ENCODE measurements around the gene SPTLC3.

The SPTLC3 gene

DNA sequence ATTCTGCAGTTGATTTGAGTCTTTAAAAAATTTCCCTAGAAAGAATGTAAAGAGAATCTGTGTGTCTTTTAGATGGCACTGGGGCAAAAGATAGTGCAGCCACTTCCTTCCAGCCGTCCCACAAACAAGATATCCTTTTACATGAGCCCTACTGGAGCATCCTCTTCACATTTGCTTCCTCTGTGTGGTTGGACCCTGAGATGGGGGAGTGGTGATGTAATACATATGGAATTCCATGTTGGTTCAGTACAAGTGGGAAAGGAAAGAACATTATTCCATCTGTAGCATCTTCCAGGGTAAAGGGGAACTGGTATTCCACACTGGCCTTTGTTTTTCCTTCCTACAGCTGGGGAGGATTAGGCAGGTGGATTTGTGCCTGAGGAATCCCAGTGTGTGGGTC, 133.4 kb downstream of the SPTLC3 start:
- no peak for DNase-seq

DNA sequence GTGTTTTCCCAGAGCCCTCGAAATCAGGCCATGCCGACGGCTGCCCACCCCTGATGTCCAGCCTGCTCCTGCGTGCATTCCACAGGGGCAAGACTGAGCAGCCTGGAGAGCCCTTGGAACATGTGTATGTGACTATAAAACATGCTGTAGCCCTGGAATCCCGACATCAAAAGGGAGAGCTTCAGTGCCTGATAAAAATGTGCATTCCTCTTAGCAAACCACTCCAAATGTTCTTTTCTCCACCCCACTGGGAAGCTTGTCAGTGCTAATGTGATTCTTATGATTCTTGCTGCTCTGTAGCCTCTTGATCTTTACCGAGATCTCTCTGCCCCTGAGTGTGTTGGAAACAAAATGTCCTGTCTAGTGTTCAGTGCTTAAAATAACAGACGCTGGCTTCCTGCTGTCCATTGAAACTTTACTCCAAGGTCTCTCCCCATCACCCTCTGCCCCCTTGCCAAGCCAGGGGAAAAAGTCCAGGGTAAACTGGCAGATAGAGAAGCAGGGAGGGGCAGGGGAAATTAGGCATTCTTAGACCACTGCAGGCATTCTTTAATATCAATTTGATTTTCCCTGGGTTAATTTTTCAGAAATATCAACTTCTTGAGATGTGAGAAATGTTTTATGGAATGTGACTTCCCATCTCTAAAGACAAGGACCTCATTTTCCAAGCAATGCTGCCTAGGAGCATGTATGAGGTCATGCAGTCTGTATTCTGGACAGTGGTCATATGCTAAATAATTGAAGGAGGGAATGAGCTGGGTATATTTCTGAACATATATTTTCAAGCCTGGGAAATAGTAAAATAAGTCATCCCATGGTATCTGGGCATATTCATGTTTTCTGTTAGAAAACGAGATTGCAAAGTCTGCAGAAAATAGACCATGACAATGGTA, 138.5 kb downstream of the SPTLC3 start:
- no peak for DNase-seq

DNA sequence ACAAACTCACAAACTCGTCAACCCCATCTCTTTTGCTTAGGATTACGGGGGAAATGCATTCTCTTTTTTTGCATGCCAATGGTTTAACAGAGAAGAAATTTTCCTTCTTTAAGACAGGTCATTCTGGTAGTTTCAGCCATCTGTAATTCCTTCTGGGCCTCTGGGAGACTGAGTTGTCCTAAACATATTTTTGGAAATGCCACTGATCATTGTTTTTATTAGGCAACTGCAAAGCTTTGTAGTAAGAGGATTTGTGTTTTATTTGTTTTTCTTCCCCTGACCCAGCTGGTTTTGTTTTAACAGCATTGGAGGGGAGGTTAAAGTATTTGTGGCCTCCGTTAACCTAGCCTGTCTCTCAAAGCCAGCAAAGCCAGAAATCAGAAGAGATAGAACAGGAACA, 139.2 kb downstream of the SPTLC3 start:
- DNase-seq: no peak

DNA sequence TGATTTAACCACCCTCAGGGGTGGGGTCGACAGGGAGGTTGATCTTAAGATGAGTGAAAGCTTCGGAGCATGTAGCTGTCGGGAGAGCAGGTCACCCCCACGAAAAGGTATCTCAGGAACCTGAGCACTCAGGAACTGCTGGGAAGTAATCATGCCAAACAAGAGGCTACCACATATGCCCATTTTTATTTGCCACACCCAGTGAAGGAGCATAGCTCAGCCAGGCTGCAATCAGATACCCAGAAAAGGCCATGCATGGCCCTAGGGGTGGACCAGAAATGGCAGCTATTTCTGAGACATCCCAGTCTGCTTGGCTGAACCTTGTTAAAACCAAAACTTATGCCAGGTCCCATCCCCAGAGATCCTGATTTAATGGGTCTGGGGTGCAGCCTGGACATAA, 139.6 kb downstream of the SPTLC3 start:
- no peak for DNase-seq

DNA sequence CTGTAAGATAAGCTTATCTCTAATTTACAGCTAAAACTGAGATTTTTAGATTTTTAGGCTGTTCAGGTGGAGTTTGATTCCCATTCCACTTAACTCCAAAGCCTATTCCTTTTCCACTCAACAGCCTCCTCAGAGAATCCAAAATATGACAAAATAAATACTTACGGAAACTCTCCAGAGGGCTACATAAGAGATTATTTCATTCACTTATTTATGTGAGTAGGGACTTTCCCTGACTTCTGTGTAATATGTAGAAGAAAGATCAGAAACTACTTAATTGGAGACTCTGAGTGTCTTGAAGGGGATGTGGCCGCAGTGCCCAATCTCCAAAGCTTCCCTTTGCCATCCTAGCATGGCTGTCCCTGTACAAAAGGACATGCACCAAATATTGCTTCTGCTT, 140.2 kb downstream of the SPTLC3 start:
- DNase-seq: no peak

GRCh38 chr20:13149371-13150105, 140.8 kb downstream of the SPTLC3 start:
- DNase-seq: no peak

- no peak for DNase-seq
These were observed 149.6 kb downstream of the SPTLC3 start for GRCh38 chr20:13158369-13158768.

GRCh38 chr20:13159889-13160288, 151.1 kb downstream of the SPTLC3 start:
- no peak for DNase-seq

DNA sequence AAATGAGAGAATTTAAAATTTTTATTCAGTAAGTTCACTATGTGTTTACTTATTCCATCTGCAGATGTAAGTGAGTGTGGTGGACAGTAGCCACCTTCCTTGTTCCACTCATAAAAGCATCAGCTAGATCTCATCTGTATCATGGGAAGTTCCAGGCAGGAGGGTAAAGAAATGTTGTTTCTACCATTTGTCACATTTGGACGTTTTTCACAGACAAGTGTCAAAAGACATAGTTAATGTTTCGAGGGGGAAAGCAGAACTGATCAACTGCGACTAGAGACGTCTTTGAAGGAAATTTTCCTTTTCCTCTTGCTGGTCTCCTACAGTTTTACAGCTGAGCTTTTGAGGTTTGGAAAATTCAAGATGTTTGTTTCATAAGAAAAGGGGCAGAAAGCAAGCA, 156.4 kb downstream of the SPTLC3 start:
- no peak for DNase-seq

GRCh38 chr20:13166011-13166410, 157.2 kb downstream of the SPTLC3 start:
- no peak for DNase-seq

GRCh38 chr20:13166437-13166836, 157.7 kb downstream of the SPTLC3 start:
- no peak for DNase-seq

DNA sequence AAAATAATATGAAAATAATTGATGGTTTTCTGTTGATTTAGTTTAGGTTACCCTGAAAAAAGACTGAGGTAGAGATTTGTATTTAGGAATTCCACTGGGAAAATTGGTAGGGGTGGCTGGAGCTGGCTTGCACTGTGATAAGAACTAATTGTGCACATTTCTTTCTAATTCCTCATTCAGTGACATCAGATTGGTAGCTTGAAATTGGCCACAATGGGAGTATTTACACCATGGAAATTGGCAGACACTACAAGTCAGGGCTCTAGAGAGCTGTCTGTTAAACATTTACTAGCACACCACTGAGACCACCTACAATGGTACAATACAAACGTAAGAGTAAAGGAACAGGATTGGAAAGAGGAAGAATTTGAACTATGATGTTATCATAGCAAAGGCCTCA, 160.3 kb downstream of the SPTLC3 start:
- no peak for DNase-seq

DNA sequence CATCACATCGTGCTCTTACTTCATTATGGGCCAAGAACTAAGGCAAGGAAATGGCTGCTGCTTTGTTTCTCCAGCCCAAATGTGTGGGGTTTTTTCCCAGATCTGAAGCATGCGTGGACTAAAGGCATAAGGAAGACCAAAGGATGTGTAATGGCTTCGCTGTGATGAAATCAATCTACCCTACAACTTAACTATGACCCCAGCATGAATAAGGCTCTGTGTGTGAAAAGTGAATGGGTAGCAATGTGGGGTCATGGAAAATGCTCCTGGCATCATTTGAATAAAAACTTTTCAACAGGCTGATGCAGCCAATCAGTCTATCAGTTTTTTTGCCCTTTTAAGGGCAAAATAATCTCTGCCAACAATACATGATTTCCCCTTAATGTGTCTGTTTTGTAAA, 162.0 kb downstream of the SPTLC3 start:
- no peak for DNase-seq

DNA sequence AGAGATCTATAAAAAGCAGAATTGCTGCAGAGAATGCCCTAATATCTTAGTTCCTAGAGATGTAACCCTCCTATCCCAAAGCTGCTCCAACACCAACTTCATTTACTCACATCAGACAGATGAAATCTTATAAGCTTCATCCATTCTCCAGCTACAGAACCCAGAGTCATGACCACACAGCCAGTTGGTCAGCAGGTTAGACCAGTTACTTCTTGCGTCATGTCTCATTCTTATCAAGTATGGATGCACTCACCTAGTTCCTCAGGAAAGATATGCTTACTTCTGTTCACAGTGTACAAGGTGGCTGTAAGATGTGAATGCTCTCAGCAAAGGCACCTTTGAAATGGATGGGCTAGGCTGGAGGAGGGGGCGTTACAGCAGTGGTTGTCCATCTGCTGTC, 164.4 kb downstream of the SPTLC3 start:
- DNase-seq: no peak

- DNase-seq: no peak
These were observed 165.6 kb downstream of the SPTLC3 start for GRCh38 chr20:13174402-13174801.

GRCh38 chr20:13180986-13181889, 172.5 kb downstream of the SPTLC3 start:
- no peak for DNase-seq

- no peak for DNase-seq
These were observed 174.2 kb downstream of the SPTLC3 start for GRCh38 chr20:13183005-13183404.

DNA sequence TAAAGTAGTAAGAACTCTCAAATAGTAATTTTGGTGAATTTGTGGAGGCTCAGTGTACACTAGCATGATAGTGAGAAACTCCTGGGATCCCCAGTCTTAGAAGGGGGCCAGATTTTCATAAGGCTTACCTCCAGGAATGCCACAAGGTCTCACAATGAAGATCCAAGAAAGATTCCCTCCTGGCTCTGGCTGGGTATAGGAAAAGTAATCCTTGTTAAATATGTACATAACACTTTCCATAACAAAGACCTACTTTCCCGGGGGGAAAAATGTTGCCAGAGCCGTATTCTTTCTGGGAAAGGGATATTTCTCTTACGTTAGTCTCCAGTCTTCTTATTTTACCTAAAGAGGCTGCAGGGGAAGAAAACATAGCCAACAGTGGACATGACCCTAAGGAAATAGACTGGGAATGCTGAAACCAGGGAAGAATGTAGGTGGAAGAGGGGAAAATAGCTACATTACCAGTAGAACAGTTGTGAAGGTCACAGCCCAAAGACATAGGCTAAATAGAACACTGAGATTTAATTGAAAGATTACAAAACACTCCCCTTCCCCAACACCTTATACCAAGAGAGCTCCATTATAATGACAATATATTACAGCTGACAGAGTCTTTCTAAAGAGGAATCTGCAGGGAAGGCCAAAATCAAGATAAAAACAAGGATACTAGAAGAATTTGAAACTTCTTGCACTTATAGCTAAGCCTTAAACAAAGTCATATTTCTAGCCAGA, 177.4 kb downstream of the SPTLC3 start:
- DNase-seq: no peak

- no peak for DNase-seq
These were observed 179.1 kb downstream of the SPTLC3 start for GRCh38 chr20:13187899-13188298.

DNA sequence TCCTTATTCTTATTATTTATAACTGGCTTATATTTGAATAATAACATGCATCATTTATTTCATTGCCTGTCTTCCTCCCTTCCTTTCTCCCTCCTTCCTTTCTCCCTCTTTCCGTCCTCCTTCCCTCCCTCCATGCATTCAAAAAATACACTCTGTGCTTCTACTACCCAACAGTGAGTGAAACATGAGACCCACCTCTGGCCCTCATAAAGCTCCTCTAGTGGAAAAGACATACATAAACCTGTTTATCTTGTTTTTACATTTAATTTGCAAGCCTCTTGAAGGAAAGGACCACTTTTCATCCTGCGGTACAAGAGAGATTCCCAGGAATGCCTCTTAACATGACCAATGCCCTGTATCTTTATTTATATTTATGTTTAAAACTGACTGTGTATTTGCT, 190.5 kb downstream of the SPTLC3 start:
- no peak for DNase-seq

DNA sequence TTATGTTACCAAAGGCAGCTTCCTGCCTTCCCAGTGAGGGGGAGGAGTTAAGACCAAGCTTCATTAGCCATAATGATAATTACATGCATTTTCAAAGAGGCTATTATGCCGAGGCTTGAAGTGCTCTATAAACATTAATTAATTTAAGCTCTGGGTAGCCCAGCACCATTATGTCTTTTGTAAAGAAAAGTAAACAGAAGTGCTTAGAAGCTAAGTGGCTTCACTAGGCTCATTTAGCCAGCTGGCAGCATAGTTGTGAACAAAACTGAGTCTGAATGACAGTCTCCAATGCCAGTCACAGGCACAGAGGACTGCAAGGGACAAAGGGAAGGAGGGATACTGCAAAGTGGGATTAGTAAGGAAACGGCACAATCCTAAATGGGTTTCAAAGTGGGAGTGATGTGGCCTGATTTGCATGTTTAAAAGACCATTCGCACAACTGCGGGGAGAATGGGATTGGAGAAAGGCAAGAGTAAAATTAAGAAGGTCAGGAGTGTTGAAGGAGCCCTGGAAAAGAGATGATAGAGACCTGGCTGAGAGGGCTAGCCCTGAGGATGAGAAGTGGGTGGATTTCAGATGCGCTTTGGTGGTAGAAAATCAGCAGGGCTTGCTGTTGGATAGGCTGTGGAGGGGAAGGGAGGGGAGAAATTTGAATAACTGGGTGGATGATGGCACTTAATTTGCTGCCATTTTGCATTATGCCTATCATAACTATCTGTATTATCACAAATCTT, 192.2 kb downstream of the SPTLC3 start:
- DNase-seq: peak; percentile 91 to 99

DNA sequence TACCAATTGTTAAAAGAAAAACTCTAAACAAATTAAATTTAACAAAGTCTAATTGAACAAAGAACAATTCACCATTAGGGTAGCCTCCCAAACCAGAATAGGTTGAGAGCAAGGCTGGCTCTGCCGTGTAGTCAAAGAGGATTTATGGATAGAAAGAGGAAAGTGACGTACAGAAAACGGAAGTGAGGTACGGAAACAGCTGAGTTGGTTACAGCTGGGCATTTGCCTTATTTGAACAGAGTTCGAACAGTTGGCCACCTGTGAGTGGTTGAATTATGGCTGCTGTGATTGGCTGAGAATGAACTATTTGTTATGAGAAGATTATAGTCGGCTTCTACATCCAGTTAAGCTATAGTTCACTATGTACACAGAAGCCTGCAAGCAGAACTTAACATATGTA, 193.8 kb downstream of the SPTLC3 start:
- peak in 1 of 2 experiments; percentile 66 for DNase-seq

Data from NCI-H2081 (cell line).